DMS114 treated with DMSO at 0.1 percent for 48 hours (cell line): Measurements from ENCODE around the gene C21orf58.
A peak's percentile ranks its signal among the peaks of the same experiment; 100 is the strongest.

ENCODE experiments used
- DNase-seq: peaks from one replicate; lab custom pipeline; 2025; ENCODE audit not compliant: unreplicated experiment; lab: John Stamatoyannopoulos, UW

The C21orf58 gene

DNA sequence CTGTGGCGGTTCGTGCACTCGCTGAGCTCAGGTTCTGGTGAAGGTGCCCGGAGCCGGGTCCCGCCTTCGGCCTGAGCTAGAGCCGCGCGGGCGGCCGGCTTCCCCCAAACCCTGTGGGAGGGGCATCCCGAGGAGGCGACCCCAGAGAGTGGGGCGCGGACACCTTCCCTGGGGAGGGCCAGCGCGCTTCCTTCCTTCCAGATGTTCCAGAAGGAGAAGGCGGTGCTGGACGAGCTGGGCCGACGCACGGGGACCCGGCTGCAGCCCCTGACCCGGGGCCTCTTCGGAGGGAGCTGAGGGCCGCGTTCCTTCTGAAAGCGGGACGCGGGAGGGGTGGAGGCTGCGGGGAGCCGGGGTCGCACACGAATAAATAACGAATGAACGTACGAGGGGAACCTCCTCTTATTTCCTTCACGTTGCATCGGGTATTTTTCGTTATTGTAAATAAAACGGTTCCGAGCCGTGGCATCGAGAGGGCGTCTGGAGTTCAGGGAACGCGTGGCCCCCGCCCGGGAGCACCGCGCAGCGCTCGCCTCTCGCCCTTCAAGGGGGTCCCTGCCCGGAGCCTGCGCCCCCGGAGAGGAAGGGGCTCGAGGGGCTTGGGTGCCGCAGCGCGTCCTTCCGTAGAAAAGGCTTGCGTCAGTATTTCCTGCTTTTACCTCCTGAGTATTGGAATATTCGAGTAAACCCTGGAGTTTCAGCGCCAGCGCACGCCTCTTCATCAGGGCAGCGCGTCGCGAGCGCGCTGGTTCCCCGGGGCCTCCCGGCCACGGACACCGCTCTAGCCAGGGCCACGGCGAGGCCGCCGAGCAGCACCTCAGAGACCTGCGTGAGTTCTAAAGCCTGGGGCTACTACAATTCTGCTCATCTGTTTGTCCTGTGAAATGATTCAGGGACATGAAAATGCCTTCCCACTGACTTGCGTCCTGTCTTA, 26.1 kb downstream of the C21orf58 start:
- DNase-seq: no peak

DNA sequence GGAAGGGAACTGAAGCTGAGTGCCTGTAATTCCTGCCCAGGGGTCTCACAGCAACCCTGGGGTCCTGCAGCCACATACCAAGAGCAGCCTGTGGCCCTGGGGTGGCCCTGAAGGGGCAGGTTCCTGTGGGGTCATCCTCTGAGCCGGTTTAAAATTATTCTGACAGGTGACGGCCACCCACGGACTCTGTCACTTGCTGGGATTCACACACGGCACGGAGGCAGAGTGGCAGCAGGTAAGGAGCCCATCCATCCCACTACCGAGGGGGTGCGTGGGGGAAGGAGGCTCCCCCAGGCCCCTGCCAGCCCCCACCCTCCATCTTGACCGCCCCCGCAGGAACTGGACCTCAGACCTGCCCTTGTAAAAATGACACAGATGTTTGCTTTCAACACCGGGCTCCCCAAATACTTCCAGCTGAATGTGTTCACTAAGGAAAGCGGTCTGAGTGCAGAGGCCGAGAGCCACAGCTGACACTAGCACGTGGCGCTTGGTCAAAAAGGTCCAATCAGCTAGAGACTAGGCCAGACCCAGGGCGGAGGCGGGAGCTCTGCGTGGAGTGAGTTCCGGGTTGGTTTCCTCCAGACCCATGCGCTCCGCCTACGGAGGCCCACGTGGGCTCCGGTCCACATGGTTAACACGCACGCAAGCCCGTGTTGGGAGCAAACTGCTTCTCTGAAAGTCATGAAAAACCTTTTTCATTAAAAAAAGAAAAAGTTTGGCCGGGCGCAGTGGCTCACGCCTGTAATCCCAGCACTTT, 27.5 kb downstream of the C21orf58 start:
- no peak for DNase-seq

DNA sequence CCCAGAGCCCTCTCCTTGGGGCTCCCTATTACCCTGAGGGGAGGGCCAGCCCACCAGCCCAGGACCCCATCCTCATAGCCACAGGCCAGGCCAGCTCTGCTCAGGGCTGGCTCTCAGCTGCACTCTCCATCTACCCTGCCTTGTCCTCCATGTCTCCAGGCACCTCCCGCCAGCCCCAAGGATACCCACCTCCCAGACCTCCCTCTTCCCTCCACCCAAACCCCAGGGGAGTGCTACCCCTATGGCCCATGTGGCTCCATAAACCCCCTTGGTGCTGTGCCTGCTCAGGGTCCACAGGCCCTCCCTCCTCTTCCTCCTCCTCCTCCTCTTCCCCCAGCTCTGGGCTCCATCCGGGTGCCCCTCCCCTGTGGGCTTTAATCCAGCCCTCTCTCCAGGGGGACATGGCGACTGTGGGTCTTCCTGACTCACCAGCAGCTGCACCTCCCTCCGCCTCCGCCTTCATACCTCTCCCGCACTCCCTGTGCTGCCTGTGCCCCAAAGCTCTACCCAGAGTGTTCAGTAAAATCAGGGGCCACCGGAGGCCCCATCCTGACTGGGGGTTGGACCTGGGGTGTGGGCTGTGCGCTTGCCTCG, 28.4 kb downstream of the C21orf58 start:
- DNase-seq: no peak

DNA sequence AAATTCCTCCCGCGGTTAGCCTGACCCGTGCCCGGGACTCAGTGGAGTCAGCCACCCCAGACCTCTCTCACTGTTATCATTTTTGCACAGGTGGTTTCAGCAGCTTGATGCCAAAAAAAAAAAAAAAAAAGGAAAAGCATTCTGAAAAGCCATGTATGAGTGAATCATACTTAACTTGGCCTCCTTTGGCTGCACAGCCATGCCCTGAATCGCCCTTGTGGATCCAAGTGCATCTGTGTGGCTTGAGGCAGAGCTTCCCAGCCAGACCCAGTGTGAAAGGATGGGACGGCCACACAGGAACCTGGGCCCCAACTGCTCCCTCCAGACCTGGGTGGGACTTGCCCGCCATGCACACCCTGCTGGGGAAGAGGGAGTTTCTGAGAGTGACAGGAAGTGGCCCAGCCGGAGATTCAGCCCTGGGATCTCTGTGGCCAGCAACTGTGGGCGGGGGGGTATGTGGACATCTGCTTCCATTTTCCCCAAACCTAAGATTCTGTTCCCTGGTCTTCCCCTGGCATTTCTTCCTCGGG, 29.0 kb downstream of the C21orf58 start:
- no peak for DNase-seq

DNA sequence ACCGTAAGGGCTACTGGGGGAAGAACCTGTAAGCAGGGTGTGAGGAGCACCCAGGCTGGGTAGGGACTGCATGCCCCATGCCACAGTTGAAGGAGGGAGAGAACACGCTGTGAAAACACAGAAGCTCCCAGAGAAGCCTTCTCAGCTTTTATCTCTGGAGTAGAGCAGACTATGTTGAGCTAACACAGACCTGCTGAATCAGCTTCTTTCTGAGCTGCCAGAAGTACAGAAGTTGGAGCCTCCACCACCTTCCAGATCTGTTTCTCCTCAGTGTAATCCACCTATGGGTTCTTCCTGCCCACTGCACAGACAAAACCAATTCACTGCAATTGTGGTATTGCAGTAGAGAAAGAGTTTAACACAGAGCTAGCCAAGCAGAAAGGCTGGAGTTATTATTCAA, 32.1 kb downstream of the C21orf58 start:
- DNase-seq: no peak

DNA sequence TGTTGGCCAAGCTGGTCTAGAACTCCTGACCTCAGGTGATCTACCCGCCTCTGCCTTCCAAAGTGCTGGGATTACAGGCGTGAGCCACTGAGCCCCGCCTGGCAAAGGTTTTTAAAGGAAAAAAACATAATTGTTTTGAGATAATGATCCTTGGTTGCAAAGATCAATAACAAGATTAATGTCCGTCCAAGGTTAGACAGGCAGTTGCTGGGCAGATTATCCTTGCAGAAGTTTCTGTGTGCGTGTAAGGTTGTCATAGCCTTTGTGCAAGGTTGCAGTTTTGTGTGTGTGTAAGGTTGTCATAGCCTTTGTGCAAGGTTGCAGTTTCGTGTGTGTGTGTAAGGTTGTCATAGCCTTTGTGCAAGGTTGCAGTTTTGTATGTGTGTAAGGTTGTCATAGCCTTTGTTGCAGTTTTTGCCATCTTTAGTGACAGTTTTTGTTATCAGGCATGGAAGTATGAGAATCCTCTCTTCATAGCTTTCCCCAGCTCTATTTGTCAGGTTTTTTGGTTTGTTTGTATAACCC, 34.0 kb downstream of the C21orf58 start:
- no peak for DNase-seq

DNA sequence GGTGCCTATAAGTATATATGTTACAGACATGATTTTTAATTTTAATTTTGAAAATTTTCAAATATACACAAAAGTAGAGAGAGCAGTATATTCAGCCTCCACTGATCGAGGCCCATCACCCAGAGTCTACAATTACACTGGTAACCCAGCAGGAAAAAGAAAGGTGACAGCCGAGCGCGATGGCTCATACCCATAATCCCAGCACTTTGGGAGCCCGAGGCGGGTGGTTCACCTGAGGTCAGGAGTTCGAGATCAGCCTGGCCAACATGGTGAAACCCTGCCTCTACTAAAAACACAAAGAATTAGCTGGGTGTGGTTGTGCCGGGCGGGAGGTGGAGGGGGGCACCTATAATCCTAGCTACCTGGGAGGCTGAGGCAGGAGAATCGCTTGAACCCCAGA, 36.1 kb downstream of the C21orf58 start:
- no peak for DNase-seq

DNA sequence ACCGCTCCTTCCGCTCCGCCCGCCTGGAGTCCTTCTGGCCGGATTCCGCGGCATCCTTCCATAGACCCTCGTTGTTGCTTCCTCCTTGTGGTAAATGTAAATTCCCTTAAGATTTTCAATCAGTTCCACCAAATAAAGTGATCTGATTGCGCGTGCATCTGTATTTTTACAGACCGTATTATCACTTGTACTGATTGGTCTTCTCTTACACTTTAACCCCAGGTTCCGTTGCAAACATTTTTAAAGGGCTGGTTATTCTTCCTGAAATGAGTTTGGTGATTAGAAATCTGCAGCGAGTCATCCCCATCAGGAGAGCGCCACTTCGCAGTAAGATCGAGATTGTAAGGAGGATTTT, 37.0 kb downstream of the C21orf58 start:
- DNase-seq: no peak

DNA sequence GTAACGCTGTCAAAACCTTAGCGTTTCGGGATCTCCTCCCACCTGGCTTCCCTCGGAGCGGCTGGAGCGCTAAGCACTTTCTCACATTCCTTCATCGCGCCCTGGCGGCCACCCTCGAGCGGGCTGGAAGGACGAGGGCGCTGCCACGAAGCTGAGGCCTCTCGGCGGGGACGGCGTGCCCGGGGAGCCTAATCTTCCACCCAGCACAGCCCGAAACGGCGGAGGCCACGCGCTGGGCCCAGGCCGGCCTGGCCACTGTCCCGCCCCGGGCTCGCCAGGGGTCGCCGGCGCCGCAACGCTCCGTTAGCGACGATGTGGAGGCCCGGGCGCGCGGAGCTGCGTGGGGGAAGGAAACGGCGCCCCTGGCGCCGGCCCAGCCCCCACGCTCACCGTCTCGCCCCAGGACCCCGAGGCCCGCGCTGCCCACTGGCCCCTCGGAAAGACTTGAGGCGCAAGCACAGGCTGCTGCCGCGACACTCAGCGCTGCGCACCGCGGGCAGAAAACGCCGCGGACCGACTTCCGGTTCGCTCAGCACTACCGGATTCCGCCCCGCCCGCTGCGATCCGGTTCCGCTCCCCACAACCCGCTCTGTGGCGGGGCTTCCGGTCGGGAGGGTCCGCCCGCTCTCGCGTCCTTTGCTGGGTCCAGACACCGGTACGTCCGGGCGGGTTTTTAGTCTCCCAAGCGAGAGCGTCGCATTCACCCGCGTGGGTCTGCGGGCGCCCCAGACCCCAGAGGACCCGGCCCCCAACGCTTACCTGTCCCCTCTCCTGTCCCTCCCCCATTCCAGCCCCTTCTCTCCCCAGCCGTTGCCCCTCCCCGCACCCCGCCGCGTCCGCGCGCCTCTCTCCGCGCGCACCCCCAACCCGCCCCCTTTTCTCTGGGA, 37.7 kb downstream of the C21orf58 start, which contains the start of gene YBEY:
YBEY (plus strand) TSS at position 582 of the 887 bp plus-strand sequence. CDS start 572 bp downstream, outside the sequence.
- DNase-seq: peak; percentile 79

DNA sequence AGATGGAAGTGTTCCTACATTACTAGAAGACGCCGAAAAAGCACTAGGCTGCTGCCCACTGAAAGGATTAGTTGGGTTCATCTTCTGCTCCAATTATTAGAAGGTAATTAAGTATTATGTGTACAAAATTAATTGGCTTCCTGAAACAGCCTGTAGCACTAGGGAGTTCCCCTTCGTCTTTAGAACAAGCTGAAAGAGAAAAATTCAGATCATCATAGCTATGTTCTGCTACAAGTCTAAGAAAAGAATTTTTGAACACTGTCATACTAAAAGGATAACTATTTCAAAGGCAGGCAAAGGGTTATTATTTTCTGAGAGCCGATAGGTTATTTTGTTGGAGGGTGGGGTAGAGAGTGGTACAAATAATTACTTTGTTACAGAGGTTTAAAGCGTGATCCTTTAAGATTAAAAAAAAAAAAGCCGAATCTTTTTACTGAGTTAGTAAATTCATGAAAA, 38.4 kb downstream of the C21orf58 start, which contains the start of gene MCM3AP:
MCM3AP (minus strand) TSS at position 406 of the 456 bp plus-strand sequence; CDS start at position 81, 325 bp downstream.
- DNase-seq: no peak

DNA sequence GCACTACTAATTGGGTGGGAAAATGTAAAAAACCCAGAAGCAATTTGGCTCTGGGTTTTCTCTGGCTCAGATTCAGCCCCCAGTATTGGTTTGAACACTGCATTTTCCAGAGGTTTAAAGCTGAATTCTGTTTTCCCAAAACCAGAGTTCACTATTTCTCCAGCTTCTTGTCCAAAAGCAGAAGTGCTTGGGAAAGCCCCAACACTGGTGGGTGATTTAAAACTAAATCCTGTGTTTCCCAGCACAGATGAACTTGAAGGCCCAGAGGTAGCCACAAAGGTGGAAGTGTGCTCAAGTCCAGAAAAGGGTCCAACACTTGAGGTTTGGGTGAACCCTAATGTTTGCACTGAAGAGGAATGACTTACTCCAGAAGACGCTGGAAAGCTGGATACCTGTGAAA, 38.9 kb downstream of the C21orf58 start:
- no peak for DNase-seq

DNA sequence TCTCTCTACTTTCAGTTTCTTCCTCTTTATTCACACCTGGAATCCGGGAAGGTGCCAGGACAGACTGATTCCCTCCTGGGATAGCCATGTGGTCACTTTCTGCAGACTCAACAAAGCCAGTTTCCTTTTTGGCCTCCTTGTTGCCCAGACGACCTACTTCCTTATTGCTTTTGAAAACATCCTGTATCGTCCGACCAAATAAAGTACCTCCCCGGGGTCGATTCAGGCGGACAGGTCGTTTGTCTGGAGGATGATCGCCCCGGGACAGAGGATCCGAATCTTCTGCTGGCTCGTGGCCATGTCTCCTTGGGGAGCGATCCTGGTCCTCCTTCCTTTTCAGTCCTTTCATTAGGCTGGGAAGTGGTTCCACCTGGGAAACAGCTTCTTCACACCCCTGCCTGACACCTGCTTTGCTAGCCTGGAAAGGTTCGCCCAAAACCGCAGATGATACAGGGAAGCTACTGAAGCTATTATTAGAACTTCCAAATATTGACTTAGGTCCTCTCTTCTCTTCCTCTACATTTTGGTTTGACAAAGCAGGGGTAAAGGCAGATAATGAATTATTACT, 39.5 kb downstream of the C21orf58 start:
- no peak for DNase-seq

DNA sequence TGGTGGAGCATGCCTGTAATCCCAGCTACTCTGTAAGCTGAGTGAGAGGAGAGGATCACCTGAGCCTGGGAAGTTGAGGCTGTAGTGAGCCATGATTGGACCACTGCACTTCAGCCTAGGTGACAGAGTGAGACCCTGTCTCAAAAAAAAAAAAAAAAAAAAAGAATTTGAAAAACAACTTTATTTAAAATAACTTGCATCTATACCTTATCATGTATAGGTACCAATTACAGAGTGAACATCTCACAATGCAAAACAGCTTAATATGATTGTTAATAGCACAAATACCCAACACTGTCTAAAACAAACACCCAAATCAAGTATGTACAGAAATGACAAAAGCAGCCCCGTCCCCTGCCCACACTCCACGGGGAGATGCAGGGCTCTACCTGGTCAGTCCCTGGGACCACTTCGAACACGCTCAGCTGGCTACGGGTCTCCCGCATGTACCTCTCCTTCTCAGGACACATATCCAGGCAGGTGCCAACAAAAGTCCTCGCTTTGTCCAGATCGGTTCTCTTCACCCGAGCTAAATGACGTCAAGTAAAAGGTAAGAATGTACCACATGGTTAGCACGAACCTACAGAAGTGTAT, 48.8 kb downstream of the C21orf58 start:
- no peak for DNase-seq

DNA sequence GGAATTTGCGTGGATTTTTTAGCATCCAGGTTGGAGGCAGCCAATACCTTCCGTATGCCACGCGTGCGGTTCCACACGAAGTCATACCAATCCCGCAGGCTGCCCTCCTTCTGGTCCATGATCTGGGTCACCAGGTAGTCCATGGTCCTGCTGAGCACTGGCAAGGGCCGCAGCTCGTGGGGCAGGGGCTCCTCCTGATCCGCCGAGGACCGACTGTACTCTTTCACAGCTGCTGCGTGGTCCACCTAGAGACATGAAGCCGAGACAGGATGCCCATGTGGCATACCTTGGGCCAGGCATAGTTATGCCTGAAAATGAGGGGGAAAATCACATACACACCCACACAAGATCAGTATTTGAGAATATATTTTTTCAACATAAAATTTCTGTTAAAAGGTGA, 50.3 kb downstream of the C21orf58 start:
- no peak for DNase-seq

DNA sequence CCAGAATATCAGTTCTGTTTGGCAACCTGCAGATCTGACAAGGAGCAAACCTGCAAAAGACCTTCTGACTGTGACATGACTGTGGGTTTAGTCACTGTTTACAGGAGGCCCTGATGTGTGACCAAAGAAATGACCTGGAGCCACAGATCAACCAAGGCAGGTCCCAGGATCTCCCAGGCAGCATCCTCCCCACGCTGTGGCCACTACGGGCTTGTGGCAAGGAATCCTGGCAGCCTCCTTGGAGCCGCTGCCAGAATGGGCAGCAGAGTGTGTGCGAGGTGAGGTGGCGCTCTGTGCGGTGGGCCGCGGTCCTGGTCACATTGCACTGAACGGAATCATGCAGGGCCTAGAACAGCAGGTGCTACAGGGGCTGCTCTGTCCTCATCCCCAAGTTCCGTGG, 54.2 kb downstream of the C21orf58 start:
- no peak for DNase-seq

DNA sequence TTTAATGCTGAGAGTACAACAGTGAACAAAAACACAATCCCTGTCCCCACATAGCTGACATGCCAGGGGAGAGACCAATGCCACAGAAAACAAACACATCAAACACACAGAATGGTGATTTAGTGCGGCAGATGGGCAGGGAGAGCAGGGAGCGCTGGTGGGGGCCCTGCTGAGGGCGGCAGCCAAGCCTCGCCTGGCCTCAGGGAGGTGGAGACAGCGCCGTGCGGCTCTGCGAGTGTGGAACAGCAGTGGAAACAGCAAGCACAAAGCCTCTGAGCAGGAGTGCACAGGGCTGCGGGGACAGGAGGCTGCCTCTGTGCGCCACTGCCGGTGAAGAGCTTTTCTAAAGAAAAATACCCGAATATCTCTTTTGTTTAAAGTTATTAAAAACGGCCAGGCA, 55.3 kb downstream of the C21orf58 start:
- DNase-seq: no peak

DNA sequence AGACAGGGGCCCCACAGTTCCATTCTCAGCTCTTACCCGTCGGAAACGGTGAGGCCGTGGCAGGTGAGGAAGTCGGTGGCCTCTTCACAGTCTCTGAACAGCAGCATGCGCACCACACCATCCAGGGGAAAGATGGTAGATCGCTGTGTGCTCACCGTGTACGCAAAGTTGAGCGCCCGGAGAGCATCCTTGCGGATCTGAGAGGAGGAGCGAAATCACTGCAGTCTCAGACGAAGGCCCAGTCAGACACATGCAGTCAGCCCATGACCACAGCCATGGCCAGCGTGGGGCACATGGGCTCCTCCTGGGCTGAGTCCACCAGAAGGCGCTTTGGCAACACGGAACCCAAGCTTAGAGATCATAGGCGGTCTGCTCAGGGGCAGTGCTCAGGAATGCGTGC, 56.7 kb downstream of the C21orf58 start:
- no peak for DNase-seq

DNA sequence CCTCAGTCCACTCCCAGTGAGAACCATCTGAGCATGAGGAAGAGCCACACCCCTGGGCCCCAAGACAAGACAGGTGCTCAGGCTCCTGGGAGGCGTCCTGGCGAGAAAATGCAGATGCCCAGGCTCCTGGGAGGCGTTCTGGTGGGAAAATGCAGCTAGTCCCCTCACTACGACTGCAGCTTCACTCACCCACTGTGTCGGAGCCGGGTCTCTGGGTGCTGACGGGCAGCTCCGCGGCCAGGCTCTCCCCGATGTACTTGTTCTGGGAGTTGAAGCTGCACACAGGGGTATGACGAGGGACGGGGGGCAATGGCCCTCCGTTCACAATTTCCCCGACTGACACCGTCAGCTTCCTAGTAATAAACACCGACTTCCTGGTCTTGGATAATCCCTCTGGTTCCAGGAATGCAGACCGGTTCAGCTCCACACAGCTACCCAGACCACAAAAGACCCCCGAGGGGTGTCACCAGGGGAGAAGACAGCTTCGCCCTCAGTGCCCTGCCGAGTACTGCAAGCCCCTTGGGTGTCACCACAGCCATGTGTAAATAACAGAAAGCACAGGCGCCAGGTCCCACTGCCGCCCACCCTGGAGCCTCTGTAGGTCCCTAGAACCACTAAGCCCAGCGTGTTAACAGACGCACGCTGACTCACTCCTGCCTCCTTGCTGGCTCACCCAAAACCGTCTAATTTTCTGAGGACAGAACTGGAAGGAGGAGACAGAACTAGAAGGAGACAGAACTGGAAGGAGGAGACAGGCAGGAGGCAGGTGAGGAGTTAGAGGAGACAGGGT, 57.7 kb downstream of the C21orf58 start:
- DNase-seq: no peak
